ENCODE measurements around the gene FAM32A.

DNA sequence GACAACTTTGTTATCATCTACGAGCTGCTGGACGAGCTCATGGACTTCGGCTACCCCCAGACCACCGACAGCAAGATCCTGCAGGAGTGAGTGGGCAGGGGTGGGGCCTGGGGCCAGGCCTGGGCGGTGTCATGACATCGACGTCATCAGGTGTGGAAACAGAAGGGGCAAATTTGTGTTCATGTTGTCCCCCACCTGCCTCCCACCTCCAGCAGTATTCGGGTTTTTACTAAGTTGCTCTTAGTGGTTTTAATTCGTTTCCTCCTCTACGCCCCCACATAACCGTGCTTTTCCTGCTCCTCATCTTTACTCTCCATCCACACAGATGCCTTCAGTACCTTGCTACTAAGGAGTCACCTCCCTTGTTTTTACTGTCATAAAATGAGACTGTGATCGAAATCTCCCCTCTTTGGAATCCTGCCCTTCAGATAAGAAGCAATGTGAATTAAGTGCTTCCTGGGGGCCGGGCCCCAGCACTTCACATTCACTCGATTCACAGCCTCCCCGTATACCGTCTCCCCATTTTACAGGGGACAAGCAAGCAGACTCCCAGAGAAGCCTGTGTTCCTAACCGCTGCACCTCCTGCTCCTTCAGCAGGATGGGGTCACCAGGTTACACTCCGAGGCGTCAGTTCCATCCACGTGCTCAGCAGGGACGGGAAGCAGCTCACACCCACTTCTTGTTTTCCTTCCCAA is 23.0 kb downstream of the FAM32A start:
- TF ChIP-seq, protein P1, sequence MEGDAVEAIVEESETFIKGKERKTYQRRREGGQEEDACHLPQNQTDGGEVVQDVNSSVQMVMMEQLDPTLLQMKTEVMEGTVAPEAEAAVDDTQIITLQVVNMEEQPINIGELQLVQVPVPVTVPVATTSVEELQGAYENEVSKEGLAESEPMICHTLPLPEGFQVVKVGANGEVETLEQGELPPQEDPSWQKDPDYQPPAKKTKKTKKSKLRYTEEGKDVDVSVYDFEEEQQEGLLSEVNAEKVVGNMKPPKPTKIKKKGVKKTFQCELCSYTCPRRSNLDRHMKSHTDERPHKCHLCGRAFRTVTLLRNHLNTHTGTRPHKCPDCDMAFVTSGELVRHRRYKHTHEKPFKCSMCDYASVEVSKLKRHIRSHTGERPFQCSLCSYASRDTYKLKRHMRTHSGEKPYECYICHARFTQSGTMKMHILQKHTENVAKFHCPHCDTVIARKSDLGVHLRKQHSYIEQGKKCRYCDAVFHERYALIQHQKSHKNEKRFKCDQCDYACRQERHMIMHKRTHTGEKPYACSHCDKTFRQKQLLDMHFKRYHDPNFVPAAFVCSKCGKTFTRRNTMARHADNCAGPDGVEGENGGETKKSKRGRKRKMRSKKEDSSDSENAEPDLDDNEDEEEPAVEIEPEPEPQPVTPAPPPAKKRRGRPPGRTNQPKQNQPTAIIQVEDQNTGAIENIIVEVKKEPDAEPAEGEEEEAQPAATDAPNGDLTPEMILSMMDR (IDR thresholded peaks at IDR 0.05), result no peak
- no peak for TF ChIP-seq POLR2A (IDR thresholded peaks at IDR 0.05)

All from testis (tissue), 2 donors.